Activated naive CD8-positive, alpha-beta T cell treated with anti-CD3 and anti-CD28 coated beads, Interleukin-2, amount 50 U/mL, for 16 hours (primary cell): ENCODE measurements around the gene ZNF616.
"Not testable (repeated sequence)": the region's sequence is repeated elsewhere in the genome, so short reads cannot be mapped to it uniquely, and the experiment has no call there.

Experiments used
- DNase-seq: peaks from one replicate; pipeline ENCODE4 v3.0.0-alpha.2; 2020; ENCODE audit warnings: low read depth, low spot score

Gene ZNF616

GRCh38 chr19:52110780-52111179, 29.0 kb downstream of the ZNF616 start:
- DNase-seq: no peak

- DNase-seq: no peak
Observed at GRCh38 chr19:52102782-52103181, 37.0 kb downstream of the ZNF616 start.

- DNase-seq: no peak
Observed at GRCh38 chr19:52101866-52102562, 37.7 kb downstream of the ZNF616 start.

DNA sequence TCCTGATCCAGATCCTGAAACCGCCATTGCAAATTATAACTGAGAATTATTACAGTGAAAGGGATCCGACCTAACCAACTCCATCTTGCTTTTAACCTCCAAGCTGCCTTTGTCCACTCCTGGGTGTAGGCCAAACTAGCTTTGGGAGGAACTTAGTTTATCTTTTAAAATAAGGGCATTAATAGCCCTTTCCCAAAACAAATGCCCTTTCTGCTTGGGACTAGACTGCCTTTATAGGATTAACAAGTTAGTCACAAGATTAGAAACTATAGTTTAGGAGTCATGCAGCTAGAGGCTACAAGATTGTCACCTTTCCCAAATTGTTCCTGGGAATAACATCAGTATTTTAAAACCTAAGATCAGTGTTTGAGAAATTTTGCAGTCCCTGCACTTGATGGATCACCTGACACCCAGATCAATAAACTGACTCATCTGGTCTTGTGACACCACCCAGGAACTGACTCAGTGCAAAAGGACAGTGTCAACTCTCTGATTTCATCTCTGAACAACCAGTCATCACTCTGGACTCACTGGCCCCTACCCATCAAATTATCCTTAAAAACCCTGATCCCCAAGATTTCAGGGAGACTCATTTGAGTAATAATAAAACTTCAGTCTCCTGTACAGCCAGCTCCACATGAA, 40.1 kb downstream of the ZNF616 start:
- DNase-seq: no peak

- DNase-seq: not testable (repeated sequence)
Observed at GRCh38 chr19:52096416-52096815, 43.3 kb downstream of the ZNF616 start.

DNA sequence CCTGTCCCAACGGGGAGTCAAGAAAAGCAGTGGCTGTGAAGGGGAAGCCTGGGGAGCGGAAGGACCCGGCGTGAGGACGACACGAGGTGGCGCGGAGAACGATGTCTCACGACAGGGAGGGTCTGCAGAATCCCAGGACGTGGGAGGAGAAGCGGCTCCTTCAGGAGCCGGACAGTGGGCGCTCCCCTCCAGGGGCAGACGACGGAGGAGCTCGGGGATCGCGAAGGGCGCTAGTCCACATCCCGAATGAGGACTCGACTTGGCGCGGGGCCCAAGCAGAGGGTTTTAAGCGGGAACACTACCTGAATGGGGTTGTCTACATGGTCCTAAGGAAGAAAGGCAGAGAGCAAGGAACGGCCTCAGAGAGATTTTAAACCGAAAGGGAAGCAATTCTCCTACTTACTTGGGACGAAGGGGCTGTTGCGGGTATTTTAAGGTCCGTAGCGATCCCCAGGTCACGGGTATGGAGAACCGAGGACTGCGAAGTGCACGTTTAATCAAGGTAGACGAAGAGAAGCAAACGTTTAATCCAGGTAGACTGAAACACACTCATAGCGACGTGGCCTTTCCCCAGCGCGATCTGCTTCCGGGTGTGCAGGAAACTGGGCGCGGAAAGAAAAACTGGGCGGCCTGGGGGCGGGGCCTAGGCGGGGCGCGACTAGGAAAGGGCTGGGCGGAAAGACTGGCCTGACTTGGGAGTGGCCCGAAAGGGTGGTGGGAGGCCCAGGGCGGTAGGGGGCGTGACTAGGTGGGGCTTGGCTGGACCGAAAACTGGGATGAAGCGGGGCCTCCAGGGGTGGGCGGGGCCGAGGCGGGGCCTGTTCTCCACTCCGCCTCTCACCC, 44.3 kb downstream of the ZNF616 start, which contains the start of gene ZNF841:
TSS of gene ZNF841 (minus strand) at position 594 of the 843 bp plus-strand sequence. CDS start 10,964 bp downstream, outside the sequence.
- peak; percentile 77 for DNase-seq

GRCh38 chr19:52094526-52095130, 45.1 kb downstream of the ZNF616 start:
- DNase-seq: no peak

DNA sequence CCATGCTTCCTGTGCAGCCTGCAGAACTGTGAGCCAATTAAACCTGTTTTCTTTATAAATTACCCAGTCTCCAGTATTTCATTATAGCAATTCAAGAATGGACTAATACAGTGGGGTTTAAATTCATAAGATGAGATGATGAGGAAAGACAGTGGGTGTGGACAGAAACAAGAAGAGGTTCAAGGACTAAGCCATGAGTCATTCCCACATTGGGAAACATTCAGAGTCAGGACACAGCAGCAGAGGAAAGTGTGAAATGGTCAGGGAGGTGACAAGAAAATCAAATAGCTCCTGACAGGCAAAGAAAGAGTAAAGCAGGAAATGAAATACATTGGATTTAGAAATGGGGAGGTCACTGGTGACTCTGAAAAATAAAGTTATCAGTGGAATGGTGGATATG, 53.3 kb downstream of the ZNF616 start:
- DNase-seq: no peak

DNA sequence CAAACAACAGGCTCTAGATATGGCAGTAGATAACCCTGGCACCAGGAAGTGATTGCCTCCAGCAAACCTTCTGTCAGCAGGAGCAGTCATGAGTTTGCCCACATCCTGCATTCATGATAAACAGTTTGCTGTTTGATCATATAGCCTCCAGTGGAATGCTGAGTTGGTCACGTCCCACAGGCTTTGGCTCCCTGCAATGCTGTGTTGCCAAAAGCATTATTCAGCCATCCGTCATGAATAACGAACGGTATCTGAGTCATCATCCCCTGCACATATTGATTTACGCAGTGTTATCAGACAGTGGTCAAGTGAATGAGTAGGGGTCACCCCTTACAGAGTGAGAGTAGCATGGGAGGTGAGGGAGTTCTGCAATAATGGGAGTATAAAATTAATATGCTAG, 69.2 kb downstream of the ZNF616 start:
- no peak for DNase-seq

DNA sequence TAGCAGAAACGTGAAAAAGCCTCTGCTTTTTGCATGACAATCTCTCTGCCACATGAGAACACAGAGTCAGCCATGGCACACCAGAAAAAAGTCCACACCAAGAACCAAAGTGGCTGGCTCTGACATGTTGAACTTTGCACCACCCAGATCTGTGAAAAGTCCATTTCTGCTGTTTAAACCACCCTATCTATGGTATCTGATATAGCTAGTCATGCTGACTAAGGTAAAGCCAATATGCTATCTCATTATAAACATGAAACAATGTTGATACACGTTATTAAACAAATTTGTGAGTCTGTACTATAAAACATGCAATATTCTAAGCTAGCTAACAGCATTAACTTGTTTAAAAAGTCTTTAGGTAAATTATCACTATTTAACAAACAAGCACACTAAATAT, 70.1 kb downstream of the ZNF616 start:
- DNase-seq: no peak

DNA sequence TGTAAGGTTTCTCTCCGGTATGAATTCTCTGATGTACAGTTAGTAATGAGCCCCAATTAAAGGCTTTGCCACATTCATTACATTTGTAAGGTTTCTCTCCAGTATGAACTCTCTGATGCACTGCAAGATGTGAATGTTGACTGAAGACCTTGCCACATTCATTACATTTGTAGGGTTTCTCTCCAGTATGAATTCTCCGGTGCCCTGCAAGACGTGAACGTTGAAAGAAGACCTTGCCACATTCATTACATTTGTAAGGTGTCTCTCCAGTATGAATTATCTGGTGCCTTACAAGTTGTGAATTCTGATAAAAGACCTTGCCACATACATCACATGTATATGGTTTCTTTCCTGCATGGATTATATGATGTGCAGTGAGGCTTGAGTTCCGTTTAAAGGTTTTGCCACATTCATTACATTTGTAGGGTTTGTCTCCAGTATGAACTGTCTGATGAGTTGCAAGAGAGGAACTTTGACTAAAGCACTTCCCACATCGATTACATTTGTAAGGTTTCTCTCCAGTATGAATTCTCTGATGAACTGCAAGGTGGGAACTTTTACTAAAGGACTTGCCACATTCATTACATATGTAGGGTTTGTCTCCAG, 73.4 kb downstream of the ZNF616 start:
- no peak for DNase-seq

DNA sequence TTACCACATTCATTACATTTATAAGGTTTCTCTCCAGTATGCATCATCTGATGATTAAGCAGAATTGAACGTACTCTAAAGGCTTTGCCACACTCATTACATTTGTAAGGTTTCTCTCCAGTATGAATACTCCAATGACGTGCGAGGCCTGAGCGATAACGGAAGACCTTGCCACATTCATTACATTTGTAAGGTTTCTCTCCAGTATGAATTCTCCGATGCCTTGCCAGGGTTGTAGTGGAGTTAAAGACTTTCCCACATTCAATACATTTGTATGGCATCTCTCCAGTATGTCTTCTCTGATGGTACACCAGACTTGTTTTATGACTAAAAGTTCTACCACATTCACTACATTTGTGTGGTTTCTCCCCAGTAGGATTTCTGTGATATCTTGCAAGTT, 74.3 kb downstream of the ZNF616 start:
- DNase-seq: no peak
